UCSD-AML1 (cell line): ENCODE data around the gene LEP.

Source experiments
- DNase-seq: peaks from one replicate; lab custom pipeline; 2025; ENCODE audit not compliant: unreplicated experiment; lab: John Stamatoyannopoulos, UW

Gene LEP

DNA sequence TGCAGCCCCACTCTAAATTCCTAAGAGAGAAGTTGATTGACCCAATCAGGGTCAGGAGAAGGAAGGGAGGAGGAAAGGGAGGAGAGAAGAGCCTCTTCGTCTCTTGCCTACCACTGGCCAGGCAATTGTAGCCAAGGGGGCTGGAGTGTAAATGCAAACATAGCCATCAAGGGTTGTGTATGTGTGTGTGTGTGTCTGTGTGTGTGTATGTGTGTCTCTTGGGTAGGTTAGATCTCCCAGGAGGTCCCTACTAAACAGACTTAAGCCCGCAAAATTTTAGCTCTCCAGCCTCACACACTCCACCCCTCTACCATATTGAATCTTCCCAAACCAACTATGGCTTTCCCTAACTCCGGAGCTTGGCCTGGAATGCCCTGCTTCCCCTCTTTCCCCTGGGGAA, 3.8 kb downstream of the LEP start:
- no peak for DNase-seq

DNA sequence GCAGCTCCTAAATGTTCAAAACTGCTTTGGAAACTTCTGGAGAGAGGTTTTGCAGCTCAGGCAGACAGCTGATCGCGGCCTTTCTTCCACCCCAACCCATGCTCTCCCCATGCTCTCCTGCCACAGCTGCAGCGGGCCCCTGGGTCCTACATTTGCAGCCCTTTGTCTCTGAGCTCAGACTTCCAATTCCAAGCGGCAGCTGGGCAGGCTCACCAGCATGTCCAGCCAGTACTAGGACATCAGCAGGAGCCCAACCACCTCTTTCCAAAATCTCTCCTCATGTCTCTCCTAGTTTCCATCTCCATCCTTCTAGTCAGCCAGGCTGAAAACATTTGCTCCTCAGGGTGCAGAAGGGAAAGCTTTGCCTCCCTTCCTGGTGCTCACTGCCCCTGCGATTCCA, 6.0 kb downstream of the LEP start:
- DNase-seq, result no peak

DNA sequence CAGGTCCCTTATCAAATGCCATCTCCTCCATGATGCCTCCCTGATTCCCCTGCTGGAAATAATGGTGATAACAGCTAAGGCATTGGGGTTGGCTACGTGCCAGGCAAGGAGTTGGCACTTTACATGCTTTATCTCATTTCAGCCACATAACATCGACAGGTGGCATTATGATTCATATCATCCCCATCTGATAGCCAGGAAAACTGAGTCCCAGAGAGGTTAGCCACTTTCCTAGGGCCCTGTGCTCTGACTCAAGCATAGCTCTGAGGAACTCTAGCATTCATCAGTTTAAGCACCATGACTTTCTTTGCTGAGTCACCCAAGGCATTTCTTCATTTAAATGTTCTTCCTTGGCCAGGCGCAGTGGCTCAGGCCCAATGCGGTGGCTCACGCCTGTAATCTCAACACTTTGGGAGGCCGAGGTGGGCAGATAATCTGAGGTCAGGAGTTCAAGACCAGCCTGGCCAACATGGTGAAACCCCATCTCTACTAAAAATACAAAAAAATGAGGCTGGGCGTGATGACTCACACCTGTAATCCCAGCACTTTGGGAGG, 6.6 kb downstream of the LEP start:
- DNase-seq, result no peak

DNA sequence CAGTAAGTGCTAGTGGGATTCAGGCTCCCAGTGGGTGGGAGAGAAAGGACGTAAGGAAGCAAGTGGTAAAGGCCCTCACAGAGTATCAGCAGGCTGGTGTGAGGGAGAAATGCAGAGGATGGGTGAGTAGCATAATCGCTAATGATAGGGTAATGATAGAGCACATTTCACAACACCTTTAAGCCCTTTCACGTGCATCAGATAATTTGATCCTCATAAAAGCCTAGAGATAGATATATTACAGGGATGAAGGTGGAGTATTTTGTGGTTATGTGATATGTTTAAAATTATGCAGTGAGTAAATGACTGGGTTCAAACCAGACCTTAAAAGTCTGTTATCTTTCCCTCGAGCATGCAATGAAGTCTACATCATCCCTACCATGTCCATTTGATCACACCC, 10.3 kb downstream of the LEP start:
- DNase-seq, result no peak

DNA sequence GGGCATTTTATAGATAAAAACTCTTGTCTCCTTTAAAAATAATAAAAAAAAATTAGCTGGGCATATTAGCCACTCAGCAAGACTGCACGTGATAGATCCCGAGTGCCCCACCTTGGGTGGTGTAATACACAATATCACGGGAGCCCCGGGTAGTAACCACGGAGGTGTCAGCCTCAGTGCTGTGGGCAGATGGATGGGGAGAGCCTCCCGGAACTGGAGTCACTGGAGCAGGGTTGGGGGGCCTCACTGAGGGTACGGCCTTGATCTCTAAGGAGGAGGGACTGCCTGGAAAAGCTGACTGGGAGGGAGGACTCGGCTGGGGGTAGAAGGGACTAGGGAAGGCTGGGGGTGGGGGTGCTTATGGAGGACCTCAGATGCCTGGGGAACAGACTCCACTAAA, 12.6 kb downstream of the LEP start:
- no peak for DNase-seq

DNA sequence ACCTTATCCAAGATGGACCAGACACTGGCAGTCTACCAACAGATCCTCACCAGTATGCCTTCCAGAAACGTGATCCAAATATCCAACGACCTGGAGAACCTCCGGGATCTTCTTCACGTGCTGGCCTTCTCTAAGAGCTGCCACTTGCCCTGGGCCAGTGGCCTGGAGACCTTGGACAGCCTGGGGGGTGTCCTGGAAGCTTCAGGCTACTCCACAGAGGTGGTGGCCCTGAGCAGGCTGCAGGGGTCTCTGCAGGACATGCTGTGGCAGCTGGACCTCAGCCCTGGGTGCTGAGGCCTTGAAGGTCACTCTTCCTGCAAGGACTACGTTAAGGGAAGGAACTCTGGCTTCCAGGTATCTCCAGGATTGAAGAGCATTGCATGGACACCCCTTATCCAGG, 13.4 kb downstream of the LEP start:
- DNase-seq, result no peak

DNA sequence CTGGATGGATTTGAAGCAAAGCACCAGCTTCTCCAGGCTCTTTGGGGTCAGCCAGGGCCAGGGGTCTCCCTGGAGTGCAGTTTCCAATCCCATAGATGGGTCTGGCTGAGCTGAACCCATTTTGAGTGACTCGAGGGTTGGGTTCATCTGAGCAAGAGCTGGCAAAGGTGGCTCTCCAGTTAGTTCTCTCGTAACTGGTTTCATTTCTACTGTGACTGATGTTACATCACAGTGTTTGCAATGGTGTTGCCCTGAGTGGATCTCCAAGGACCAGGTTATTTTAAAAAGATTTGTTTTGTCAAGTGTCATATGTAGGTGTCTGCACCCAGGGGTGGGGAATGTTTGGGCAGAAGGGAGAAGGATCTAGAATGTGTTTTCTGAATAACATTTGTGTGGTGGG, 14.2 kb downstream of the LEP start:
- DNase-seq, result no peak

DNA sequence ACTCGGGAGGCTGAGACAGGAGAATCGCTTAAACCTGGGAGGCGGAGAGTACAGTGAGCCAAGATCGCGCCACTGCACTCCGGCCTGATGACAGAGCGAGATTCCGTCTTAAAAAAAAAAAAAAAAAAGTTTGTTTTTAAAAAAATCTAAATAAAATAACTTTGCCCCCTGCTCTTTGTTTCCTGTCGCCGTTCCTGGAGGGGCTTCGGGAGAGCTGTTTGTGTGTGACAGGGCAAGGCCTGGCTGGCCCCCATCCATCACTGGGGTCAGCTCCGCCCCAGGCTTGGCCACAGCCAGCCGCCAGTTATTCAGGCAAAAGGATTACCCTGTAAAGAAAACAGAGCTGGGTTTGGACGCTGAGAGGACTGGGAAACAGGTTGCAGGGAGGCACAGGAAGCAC, 16.4 kb downstream of the LEP start:
- DNase-seq, result no peak

DNA sequence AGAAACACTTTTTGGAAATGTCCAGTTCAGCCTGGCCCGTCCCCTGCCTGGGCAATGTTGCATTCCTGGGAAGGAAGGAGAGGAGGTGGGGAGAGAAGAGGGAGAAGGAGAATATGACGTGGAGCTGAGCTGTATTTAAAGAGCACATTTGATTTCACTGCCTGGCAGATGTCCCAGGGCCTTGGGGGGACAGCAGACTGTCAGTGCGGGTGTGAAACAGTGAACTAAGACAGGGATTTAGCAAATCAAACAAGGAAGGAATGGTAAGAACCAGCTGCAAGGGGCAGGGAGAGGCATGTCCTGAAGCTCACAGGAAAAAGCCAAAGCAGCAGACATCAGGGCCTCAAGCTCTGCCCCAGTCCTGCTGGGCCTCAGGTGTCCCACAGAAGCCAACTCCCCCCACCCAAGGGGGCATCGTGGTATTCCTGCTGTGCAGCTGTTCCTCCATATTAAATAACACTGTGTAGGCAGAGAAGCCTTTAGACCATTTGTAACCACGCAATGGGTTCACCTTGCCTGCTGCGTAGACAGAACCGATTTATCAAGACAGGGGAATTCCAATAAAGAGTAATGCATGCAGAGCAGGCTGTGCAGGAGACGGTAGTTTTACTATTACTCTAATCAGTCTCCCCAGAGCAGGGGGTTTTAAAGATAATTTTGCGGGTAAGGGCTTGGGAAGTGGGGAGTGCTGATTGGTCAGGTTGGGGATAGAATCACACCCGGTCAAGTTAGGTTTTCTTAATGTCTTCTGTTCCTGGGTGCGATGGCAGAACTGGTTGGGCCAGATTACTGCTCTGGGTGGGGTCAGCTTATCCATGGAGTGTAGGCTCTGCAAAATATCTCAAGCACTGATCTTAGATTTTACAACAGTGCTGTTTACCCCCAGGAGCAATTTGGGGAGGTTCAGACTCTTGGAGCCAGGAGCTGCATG, 18.3 kb downstream of the LEP start:
- no peak for DNase-seq

DNA sequence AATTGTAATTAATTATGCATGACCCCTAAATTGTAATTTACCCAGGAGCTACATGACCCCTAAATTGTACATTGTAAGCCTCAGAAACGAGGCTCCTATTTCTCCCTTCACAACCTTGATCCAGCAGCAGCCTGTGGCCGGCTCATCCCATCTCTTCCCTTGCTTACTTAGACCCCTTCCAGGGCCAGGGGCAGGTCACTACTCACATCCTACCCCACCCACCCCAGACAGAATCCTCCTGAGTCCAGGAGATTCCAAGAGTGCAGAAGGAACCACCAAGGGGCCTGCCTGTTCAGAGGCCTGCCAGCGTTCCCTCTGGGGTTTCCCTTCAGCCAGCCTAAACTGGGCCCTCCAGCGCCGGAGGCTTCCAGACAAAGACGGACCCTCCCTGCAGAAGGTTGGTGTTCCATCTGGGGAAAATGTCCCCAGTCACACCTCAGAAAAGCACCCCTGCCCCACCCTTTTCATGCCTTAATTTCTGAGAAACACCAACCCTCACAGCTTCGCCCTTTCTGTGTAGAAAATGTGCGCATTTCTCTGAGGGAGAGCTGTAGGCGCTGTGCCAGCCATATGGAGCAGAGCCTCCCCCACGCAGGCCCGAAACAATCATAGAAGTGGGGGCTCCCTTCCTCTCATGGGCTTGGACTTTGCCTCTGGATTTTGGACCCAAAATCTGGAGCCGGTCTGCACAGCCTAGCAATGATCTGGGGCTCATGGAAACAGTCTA, 19.2 kb downstream of the LEP start:
- DNase-seq, result no peak

DNA sequence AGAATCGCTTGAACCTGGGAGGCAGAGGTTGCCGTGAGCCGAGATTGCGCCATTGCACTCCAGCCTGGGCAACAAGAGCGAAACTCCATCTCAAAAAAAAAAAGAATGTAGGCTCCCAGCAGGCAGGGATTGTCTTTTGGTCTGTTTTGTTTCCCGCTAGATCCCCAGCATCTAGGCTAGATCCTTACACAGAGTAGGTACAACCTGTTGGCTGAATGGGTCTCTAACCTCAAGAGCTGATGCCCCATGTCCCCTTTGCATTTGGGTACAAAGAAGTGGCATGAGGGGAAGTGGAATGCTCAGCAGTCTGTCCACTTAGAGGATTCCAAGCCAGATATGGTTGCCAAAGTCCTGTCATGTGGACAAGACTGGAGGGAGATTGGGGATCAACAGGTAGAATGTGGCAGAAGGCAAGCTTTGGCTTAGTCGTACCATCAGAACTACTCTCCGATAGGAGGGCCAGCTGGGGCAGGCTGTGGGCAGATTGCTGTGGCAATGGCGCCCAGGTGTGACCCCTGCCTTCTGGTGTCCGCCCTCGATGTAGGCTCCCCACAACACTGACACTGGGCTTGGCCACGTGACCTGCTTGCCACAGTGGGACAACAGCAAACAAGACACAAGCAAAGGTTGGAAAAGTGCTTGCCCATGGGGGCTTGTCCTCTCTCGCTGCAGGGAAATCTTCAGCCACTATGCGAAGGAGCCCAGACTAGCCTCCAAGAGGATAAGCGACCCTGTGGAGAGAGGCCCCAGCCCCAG, 21.4 kb downstream of the LEP start:
- DNase-seq, result no peak

DNA sequence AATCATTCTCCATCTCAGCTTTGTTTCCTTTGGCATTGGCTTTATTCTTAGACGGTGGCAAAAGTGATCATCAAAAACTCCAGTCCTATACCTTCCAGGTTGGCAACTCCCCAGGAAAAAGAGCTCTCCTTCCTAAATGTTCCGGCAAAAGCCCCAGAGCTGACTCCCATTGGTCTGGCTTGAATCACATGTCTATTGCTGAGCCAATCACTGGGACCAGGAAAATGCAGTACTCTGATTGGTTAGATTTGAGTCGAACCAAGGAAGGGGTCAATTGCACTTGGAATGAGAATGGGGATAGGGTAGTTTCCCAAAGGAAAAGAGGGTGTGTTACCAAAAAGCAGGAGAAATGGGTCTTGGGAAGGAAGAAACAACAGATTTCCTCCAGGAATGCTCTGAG, 22.3 kb downstream of the LEP start:
- no peak for DNase-seq

DNA sequence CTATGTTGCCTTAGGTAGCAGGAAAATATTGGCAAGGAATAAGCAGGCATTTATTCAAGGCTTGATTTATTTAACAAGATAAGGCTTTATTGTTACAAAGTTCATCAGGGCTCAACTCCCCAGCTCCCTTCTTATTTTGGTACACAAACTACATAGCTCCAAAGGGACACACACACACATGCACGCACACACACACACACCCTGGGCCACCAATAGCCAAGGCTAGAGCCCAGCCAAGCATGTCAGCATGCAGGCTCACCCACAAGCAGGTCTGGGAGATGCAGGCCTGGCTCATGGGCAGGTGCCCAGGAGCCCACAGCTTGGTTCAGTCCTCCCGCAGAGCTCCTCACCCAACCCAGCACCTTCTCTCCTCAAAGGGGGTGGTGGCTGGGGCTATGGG, 23.4 kb downstream of the LEP start:
- DNase-seq, result no peak

DNA sequence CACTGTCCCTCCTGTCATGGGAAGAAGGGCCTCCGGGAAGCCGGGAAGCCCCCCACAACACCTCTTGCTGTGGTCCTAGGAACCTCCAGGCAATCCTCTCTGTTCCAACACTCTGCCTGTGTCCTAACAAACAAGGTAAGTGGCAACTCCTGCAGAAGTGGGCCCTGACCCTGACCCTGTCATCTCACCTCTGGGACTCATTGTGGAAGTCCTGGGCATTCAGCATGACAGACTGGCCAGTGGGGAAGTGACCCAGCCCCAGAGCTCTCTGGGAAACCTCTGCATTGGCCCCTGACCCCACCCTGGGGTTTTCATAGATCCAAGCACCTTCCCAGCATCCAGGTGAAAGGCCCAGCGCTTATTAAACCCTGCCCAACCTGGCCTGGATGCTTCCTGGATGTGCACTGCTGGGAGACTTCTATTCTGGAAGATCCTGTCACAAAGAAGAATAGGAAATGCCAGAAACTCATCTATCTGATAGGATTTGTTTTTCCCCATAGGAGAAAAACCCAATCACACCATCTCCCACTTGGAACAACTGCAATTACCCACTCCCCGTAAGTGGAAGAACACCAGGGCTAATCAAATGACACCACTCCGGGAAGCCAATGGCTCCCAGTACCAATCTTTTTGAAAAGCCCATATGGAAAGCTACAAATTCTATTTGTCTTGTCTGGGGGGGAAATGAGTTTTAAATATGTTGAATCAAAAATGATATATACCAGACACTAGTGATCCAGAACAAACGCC, 24.3 kb downstream of the LEP start:
- DNase-seq, result no peak

DNA sequence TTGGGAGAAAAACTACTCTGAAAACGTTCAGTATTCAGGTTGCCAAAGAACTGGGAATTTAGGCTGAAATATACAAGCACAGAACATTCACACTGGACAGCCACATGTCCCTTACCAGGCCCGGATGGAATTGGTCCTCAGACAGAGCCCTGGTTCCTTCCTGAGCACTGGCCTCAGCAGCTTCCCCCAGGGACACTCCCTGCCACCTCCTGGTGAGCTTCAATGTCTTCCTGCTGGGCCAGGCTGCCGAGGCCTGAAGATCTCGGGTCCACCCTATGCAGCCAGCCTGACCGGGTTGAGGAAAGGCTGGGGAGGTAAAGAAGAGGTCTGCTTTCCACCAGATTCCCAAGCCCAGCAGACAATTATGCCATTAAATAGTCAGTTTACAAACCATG, 24.8 kb downstream of the LEP start:
- DNase-seq, result no peak

DNA sequence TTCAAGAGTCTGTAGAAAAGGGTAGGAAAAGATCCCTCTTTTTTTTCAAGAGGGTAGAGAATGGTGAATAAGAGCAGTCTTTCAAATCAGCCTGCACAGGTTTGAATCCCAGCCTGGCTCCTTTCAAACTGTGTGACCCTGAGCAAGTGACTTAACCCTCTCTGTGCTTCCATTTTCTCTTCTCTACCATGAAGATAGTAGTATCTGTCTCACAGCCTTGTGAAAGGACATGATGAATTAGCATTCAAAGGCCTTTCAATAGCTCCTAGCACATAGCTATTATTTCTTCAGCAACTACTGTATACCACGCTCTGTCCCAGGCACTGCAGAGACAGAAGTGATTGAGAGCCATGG, 25.4 kb downstream of the LEP start:
- DNase-seq, result no peak

DNA sequence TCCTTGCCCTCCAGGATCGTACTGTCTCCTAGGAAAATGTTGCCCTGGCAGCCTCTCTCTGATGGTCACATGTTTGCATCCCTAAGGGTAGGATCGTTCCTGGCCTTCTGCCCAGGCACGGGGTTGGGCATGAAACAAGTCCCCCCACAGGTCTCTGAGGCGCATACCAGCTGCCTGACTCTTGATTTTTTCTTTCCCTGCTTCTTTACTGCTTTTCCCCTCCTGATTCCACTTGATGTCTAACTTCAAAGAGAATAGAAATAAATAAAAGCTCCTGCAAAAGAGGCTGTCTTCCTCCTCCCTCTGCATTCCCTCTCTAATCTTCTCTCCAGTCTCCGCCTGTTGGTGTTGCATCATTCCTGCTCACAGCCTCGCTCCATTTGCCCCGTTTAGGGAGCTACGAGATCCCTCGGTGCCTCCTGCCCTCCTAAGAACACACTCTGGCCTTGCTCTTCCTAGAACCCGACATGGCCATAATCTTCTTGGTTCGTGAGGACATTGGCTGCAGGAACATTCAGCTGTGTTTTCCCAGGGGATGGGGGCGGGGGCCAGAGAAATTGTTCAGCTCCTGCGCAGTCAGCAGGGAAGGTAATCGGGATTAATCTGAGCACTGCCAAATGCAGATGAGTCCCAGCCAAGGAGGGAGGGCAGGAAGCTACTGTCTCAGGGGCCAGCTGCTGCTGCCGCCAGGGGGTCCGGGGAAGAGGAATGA, 26.0 kb downstream of the LEP start:
- DNase-seq, result no peak

DNA sequence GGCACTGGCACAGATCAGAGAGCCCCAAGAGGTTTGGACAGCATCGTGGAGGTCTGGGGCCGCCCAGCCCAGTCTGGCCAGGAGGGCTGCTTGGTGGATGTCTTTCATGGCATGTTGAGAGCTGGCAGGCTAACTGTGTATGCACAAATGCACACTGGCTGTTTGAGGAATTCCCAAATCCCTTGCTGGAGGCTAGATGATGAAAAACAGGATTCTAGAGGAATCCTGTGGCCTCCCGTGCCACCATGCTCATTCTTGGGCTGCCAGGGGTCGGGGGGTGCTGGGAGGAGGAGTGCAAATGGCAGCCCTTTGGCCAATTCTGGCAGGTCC, 26.5 kb downstream of the LEP start:
- DNase-seq, result no peak

DNA sequence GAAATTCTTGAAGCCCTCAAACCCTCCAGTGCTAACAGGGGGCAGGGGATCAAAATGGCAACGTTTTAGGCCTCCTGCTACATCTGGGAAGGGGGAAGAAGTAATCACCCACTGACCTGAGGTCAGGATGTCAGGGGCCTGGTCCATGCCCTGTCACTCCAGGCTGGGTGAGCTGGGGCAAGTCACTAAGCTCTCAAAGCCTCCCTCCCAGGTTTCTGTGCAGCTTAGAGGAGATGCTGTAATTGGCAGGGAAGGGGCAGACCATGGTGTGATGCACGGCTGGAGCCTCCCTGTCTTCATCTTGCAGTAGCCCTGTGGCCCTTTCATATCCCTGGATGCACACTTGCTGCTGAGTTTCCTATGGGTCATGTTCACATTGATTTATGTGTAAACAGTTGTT, 27.2 kb downstream of the LEP start:
- no peak for DNase-seq

DNA sequence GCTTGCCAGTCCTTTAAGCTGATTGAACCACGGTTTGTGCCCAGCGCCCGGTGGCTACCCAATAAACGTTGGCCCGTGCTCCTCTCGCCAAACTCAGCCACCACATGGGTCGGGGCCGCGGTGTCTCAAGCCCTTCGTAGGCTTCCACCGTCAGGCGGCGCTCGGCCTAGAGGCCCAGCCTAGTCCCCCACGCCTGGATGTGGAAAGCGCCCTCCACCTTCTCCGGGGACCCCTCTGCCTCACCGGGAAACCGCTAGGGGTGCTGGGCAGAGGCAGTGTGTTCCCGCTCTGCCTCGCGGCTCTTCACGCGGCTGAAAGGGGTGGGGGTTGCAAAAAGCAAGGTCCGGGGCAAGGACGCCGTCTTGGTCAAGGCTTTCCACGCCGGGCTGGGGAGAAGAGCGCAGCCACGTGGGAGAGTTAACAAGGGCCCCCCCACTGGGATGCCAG, 29.8 kb downstream of the LEP start:
- no peak for DNase-seq
